Mammary epithelial cell (primary cell): ENCODE measurements around the gene TCF4.

Experiments
- CTCF ChIP-seq, 2 donors: IDR thresholded peaks in 1 of 2; conservative IDR thresholded peaks in 1 of 2; 2 replicates each; pipeline ENCODE4 v1.5.1; 2011 to 2012; ENCODE audit warnings: inconsistent platforms in 2 of 2, low read length in 2 of 2, mild to moderate bottlenecking in 2 of 2, control low read depth in 1 of 2, low read depth in 1 of 2; ENCODE audit not compliant: insufficient read depth in 1 of 2; ENCODE audit errors: extremely low read depth in 1 of 2
- EZH2 ChIP-seq: IDR thresholded peaks from 2 replicates; pipeline ENCODE4 v1.6.1; 2012; ENCODE audit warnings: low read length, inconsistent platforms, borderline replicate concordance

DNA sequence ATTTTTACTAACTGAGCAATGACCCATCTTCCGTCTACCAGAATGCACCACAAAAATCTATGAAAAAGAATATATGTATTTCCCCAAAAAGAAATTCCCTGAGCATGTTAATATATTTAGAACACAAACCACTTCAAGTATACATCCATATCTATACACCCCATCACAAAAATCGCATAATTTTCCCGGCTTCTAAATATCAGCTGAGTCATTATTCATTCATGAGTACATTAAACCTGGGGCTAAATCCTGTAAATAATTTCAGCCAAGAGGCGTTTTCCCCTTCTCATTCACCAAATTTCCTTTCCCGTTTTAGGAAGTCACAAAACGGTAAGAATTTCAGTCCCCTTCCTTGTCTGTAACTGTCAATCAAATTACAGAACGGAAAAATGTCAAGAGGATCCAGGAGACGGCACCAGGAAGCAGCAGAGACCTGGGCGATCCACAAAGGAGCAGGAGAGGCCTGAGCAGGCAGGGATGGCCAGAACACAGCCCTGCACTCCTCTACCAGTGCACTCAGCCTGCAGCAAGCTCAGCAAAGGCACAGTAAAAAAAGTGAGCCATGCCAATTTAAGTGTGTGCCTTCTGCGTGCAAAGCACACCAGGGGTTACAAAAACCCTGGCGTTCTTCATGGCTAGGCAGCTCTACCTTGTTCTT lies 300.7 kb downstream of the TCF4 start:
- TF ChIP-seq CTCF (conservative IDR thresholded peaks at IDR 0.05 in 1 of 2, IDR thresholded peaks at IDR 0.05 in 1 of 2; ENCODE audit: extremely low read depth in 1 of 2, insufficient read depth in 1 of 2, low read depth in 1 of 2, low read length in 2 of 2) (no peak), EZH2 (no peak)
